GM21786 (cell line): Measurements from ENCODE around the gene DUXA.

ENCODE experiments used
- ATAC-seq: cut with Tn5 transposase; IDR thresholded peaks from one replicate; pipeline ENCODE4 v1.9.1; 2021; ENCODE audit not compliant: unreplicated experiment

Gene DUXA

DNA sequence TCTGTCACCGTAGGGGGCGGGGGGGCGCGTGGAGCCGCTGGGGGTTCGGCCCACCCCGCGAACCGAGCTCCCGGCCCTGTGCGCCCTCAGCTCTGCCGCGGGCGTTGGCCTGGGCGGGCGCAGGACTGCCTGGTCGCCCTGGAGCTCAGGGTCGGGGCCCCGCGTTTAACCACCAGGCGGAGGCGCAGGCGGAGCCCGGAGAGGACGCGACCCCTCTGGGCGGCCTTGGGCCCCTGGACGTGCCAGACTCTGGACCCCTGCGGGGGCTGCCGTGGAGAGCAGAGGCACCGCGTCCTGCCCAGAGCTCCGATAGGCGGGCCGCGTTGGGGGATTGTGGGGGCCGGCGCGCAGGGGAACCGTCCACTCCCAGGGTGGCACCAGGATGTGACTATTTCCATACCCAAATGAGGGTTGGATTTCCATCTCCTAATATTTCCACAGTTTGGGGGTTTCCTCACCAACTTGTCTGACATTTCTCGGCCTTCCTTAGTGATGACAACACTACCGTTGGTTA is 60.5 kb downstream of the DUXA start:
- ATAC-seq = no peak

DNA sequence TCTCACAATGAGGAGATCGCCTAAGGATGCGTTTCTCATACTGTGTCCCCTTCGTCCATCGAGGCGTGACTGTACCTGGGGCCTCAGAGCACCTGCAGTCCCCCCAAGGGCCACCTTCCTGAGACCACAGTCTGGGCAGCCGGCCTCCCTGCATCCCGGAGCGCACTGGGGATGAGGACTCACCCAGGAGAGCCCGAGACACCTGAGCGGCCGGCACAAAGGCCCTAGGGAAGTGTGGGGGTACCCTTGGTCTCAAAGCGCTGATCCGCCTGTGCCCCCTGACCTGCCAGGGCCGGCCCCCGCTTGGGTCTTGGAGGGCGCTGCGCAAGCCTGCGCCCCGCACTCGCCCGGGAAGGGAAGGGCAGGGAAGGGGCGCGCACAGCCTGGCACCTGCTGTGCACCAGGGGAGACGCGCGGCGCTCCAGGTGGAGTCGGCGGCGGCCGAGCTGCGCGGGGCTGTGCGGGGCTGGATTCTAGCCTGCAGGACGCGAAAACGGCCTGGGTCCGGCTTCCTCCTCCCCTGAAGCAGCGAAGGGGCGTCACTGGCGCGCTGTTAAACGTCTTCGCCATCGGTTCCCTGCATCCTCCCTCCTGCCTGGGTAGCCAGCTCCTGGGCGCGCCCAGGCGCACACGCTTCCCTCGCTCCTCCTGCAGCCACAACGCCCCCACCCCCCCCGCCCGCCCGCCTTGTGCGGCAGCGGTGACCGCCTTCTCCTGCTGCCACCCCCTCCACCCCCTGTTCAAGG is 61.1 kb downstream of the DUXA start:
- ATAC-seq = no peak
